ENCODE results near the gene TEFM.

TEFM gene

DNA sequence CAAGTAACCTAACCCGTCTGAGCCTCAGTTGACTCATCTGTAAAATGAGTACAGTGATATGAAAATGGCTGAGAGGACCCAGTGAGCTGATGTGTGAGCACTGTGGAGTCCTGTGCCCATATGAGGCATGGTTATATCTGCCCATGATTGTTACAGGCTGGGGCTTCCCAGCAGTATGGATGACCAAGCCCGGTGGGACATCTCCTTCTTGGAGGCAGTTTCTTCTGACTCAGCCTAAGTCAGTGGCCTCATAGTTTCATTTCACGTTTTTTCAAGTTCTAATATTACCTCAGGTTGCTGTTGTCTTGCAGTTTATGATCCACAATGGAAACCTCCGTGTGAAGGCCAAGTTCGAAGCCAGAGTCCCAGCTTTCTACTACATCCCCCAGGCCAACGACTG is 20.5 kb upstream of the TEFM start:
- TF ChIP-seq, protein P1, sequence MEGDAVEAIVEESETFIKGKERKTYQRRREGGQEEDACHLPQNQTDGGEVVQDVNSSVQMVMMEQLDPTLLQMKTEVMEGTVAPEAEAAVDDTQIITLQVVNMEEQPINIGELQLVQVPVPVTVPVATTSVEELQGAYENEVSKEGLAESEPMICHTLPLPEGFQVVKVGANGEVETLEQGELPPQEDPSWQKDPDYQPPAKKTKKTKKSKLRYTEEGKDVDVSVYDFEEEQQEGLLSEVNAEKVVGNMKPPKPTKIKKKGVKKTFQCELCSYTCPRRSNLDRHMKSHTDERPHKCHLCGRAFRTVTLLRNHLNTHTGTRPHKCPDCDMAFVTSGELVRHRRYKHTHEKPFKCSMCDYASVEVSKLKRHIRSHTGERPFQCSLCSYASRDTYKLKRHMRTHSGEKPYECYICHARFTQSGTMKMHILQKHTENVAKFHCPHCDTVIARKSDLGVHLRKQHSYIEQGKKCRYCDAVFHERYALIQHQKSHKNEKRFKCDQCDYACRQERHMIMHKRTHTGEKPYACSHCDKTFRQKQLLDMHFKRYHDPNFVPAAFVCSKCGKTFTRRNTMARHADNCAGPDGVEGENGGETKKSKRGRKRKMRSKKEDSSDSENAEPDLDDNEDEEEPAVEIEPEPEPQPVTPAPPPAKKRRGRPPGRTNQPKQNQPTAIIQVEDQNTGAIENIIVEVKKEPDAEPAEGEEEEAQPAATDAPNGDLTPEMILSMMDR (IDR thresholded peaks at IDR 0.05) = no peak

DNA sequence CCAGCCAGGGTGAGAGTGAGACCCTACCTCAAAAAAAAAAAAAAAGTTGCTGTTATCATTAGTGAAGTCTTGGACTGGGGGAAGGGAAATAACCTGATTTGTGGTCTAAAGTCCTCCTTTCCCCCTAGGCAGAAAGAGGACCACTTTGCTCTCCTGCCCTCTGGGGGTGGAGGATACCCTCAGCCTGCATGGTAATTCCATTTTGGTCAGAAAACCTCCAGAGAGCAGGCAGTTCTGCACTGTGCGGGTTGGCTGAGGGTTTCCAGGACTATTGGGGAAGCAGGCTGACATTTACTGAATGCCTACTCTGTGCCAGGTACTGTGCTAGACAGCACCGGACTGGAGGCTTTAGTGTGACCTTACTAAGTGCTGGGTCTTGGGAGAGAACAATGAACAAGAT is 18.3 kb upstream of the TEFM start:
- TF ChIP-seq, protein P1 (IDR thresholded peaks at IDR 0.05) = no peak

DNA sequence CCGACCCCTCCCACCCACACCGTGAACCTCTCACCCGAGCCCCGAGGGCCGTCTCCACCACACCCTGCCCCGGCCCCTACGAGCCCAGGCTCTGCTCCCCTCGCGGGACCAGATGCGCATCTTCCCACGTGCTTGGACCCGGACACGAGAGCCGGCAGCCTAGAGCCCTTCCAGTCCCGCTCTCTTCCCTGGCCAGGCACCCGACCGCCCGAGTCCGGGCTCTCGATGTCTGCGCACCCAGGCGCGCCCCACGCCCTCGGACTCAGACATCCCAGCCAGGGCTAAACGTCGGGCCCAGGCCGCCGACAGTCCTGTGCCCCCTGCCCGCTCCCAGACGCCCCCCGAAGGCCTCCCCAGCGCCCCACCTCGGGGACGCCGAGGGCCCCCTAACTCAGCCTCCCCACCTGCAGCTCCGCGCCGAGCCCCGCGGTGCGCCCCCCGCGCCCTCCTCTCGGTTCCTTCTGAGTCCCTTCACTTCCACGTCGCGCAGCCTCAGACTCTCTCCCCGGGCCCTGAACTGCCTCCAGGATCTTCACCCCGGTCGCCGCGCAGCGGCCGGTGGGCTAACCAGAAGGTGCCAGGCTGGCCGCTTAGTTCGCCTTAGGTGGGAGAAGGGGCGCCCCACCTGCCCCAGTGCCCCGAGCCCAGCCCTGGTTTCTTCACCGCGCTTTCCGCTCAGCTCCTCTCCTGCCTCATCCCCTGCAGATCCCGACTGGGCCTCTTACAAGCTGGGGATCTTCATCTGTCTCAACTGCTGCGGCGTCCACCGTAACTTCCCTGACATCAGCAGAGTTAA is 16.4 kb upstream of the TEFM start:
- TF ChIP-seq, protein P1 (IDR thresholded peaks at IDR 0.05) = no peak

DNA sequence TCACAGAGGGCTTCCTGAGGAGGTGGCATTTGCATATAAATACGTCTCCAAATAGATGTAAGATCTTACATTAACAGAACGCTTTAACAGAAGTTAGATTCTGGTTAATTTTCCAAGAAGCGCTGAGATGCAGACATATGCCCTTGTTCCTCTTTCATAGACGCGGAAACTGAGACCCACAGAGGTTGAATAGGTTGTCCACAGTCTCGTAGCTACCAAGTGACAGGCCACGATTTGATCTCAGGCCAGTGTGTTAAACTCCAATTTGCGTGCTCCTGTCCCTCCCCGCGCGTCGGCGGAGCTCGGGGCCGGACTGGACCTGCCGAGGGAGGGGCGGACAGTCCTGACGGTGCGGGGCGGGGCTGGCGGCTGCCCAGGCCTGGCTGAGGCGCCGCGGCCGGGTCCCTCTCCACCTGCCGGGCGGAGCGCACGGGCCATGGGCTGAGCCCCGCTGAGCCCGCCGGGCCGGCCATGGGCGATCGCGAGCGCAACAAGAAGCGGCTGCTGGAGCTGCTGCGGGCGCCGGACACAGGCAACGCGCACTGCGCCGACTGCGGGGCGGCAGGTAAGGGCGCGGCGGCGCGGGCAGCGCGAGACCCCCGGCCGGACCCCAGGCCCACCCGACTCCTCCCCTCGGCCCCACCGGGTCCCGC is 15.6 kb upstream of the TEFM start, which contains the start of gene ADAP2:
Gene ADAP2, plus strand, starts transcription at position 402 of the 653 bp plus-strand sequence. Its CDS starts 70 bp downstream, at position 472.
- TF ChIP-seq, protein P1 (IDR thresholded peaks at IDR 0.05) = no peak

DNA sequence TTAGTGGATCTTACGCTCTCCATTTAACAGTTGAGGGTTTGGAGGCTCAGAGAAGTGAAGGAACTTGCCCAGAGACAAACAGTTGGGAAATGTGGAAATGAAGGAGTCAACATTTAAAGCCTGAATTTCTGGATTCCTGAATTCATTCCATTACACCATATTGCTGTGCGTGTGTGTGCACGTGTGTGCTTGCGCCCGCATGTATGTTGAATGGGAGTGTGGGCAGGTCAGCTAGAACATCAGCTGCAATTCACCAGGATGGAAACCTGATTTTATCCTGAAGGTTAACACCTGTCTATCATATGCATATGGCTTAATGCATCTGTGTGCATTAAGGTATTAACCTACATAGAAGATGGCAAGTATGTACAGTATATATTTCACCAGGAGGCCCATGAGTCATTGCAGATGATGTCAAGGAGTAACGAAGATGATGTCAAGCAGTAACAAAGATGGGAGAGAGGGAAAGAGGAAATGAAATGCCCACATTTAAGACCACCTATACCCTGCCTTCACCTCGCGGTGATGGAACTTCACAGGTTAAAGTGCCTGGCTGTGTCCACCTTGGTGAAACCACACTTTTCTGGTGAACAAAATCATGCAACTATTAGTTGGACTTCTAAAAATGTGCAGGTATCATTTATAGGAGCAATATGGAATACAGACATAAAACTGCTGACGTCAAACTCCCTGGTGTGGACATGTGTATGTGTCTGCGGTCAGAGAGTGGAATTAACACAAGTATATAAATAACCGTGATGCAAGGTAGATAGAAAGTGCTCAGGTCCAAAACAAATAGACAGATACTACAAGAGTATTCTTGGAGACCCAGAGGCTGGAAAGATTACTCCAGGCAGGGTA is 14.9 kb upstream of the TEFM start:
- TF ChIP-seq, protein P1 (IDR thresholded peaks at IDR 0.05) = no peak

DNA sequence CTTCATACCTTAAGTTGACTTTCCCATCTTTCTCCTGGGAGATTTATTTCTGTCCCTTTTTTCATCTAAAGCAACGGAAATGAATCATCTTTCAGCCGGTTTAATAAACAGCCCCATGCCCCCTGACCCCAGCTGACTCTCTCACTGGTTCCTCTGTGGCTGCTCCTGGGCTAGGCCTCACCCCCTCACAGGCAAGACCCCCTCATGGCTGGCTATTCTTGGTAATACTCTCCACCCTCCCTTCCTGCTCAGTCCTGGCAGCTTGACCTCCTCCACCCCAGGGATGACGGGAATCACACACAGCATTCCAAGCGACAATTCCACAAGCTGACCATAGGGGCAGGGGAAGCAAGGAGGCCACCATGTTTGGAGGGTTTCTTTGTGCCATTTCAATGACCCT is 14.2 kb upstream of the TEFM start:
- TF ChIP-seq, protein P1 (IDR thresholded peaks at IDR 0.05) = no peak

DNA sequence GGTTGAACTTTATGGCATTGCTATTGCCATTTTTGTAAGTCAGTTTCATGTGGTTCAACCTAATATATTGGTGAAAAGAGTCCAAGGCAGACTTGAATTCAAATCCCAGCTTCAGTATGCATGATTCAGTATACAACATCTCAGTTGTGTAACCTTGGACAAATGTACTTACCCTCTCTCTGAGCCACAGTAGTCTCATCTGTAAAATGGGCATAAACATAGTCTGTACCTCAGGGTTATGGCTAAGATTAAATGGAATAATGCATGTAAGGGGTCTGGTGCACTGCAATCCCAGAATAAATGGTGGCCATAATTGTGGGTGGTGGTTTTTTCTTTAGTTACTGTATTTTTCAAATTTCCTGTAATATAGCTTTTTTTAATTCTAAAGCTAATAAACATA is 11.0 kb upstream of the TEFM start:
- TF ChIP-seq, protein P1 (IDR thresholded peaks at IDR 0.05) = no peak
